HG03095 (cell line): ENCODE results near the gene CCM2L.

Experiments
- ATAC-seq: cut with Tn5 transposase; IDR thresholded peaks from one replicate; pipeline ENCODE4 v1.9.1; 2021; ENCODE audit warnings: moderate library complexity; ENCODE audit not compliant: unreplicated experiment

The CCM2L gene

DNA sequence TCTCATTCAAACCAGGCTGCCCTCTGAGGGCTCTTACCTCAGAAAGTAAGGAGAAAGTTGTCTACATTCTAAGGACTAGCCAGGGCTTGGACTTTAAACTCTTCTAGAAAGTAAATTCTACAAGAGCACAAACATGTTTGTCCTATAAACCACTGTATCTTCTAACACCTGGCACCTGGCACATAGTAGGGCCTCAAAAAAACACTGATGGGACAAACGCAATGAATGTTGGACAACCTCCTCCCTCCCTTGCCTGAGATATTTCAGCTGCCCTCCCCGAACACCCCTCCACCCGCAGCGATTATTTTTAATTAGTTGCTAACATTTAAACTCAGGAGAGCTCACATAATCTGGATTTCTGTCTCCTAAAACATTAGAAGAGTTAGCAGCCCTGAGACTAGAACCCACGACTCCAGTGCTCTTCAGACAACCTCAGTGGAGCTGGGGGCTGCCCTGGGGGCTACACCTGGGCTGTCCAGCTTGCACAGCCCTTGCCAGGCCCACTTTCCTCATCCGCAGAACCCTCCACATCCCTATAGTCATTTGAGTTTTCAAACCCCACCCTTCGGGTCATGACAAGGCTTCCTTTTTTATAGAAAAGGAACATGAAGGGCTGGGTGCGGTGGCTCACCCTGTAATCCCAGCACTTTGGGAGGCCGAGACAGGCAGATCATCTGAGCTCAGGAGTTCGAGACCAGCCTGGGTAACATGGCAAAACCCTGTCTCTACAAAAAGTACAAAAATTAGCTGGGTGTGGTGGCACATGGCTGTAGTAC lies 46.7 kb downstream of the CCM2L start:
- ATAC-seq, result no peak

DNA sequence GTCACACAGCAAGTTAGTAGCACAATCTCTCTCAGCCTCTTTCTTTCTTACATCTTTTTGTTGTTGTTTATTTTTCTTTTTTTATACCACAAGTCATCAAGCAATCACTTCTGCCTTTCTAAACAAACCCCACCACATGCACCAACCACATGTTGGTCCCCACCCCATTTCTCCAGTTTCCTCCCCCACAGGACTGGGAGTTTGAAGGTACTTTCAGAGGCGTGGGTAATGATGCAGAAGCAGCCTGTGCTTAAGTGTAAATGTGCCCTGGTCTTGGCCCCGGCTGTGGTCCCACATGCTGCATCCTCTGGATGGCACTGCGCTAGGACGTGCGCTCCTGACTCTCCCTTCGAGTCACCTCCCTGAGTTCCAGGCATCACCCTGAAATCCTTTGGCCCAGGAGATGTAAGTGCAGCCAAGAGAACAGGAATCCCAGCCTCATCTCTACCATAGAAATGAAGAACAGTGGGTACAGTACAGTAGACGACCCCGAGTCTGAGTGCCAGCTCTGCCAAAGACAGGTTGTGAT lies 47.5 kb downstream of the CCM2L start:
- ATAC-seq, result no peak

DNA sequence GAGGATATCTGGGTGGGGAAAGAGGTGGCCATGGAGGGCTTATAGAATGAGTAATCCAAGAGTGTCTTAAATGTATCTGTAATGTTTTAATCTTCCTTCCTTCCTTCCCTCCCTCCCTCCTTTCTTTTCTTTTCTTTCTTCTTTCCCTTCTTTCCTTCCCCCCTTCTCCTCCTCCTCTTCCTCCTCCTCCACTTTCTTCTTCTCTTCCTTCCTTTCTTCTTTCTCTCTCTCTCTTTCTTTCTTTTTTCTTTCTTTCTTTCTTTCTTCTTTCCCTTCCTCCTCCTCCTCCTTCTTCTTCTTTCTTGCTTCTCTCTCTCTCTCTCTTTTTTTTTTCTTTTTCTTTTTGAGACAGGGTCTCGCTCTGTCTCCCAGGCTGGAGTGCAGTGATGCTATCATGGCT lies 49.0 kb downstream of the CCM2L start:
- no peak for ATAC-seq

DNA sequence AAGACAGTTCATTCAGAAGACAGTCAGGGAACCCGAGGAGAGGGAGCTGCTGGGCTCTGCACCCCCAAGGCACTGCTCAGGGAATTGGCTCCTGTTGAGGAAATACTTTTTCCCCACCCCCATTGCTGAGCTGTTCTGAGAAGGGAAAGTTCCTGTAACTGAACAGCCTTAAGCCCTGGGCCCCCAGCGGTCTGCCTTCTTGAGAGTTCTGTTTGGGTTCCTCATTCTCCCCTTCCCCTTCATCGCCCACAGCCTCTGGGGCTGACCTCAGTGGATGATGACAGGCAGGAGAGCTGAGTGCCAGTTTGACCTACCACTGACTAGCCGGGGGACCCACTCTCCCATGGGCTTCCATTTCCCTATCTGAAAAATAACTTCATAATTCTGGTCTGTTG lies 52.5 kb downstream of the CCM2L start:
- peak; percentile 48 for ATAC-seq

DNA sequence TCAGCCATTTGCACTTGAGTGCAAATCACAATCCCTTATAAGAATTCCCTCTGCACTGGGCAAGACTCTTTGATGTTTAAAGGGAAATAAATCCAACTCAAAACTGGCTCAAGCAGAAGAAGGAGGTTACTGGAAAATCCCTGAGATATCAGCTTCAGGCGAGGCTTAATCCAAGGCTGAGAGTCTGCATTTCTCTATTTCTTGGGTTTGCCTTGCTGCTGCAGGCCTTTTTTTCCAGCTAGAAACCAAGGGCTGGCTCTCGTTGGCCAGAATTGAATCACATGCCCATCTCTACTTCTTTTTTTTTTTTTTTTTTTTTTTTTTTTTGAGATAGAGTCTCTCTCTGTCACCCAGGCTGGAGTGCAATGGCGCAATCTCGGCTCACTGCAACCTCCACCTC lies 53.5 kb downstream of the CCM2L start:
- no peak for ATAC-seq

DNA sequence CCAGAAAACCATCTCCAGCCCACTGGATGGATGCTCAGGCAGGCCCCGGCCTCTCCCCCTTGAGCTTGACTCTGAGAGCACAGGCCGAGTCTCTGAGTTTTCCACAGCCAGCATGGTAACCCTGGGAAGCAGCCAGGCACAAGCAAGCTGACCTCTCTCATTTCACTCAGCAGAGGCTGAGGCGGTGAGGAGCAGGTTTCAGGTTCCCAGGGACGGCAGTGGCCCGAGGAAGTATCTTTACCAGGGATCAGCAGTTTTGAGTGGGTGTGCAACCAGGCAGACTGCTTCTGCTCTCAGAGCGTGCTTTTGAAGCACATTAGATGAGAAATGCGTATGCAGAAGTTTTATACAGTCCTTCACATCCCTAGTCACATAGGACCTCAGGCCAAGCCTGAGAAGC lies 54.4 kb downstream of the CCM2L start:
- ATAC-seq, result no peak

DNA sequence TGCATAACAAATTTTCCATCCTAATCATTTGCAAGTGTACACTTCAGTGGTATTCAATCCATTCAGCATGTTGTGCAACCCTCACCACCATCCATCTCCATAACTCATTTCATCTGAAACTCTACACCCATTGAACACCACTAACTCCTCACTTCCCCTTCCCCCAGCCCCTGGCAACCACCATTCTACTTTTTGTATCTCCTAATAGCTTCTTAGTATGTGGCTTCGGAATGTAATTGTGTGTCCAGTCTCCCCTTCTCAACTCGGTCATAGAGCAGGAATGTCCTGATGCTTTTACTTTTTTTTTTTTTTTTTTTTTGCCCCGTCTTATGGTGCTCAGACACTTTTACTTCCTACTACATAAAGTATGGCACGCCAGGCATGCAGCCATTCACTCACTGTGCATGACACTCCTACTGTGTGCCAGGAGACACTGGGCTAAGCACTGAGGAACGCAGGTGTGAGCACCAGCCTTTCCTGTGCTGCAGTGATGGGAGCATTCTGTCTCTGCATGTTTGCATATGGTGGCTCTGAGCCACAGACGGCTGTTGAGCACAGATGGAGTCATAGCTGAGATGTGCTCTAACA lies 57.1 kb downstream of the CCM2L start:
- no peak for ATAC-seq

DNA sequence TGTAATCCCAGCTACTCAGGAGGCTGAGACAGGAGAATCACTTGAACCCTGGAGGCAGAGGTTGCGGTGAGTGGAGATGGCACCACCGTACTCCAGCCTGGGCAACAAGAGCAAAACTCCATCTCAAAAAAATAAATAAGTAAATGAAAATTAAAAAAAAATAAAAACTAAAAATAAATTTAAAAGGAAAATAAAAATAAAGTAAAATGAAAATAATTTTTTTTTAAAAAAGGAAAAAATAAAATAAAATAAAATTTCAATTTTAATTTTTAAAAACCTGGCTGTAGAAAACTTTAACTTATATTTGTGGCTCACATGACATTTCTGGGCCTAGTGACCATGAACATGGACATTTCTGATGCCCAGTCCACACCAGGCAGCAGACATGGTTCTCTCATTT lies 57.9 kb downstream of the CCM2L start:
- ATAC-seq, result no peak

DNA sequence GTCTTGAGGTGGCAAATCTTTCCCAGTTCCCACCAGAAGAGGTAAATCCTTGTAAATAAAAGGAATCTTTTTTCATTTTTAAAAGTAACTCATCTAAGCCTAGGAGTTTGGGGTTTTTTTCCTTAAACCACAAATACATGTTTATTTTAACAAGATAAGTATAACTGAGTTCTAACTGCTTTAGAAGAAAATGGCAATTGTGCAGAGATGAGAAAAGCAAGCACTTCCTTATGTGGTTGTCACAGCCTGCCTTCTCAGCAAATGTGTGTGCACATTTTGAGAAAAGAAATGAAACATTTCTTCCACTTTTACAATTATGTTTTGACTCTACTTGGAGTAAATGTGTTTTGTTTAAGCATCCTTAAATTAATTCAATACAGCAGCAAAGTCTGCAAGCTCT lies 59.5 kb downstream of the CCM2L start:
- no peak for ATAC-seq

DNA sequence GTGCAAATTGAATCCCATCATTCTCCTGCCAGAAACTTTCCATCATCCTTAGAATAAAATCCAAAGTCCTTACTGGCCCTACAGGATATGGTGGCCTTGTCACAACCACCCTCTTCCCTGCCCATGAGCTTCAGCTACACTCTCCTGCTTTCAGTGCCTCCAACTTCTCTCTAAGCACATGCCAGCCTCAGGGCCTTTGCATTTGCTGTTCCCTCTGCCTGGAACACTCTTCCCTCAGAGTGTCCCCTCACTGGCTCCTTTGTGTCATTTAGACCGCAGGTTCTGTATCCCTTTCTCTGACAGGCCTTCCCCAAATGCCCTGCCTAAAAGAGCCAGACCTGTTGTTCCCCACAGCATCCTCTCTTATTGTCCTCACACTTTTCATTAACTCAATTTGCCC lies 60.0 kb downstream of the CCM2L start:
- ATAC-seq, result no peak

DNA sequence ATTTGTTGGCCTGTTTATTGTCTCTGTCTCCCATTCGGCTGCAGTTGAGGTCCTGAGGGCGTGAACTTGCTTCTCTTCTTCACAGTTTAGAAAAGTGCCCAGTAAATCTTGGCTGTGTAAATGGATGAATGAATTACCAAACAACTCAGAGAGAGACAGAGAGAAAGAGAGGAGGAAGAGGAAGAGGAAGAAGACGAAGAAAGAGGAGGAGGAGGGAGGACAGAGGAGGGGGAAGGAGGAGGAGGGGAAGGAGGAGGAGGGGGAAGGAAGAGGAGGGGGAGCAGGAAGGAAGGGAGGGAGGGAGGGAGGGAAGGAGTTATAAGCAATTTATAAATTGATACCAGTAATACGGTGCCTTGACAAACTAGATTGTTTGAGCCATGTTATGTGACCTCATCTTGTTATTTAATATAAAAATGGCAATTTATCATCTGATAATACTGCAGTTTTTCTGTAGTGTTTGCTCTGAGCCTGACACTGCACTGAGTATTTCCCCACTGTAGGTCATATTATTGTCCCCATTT lies 60.5 kb downstream of the CCM2L start:
- no peak for ATAC-seq

DNA sequence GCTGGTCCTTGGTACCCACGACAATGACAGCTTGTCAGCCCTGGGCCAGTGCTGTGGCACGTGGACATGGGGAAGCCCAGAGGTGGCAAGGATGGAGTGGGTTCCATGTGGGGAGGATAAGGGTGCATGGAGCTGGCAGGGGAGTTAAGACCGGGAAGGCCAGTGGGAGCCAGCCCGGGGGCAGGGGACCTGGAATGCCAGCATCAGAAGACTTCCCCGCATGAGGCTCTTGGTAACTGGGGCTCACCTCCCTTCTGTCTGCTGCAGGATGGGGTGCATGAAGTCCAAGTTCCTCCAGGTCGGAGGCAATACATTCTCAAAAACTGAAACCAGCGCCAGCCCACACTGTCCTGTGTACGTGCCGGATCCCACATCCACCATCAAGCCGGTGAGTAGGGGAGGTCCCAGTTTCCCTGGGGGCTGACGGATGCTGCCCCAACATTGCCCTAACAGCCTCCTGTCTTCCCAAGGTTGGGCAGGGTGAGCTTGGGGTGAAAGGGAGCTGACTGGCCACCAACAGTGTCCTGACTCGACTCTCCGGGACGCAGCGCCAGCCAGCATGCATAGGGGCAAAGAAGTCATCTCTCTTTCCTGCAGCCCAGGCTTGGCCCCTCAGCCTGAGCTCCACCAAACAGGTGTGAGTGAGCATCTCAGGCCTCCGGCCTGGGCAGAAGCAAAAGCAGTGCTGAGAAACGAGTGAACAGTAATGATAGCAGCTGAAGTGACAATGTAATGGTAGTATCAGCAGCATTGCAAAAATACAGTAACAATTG lies 61.3 kb downstream of the CCM2L start:
- ATAC-seq, result no peak

DNA sequence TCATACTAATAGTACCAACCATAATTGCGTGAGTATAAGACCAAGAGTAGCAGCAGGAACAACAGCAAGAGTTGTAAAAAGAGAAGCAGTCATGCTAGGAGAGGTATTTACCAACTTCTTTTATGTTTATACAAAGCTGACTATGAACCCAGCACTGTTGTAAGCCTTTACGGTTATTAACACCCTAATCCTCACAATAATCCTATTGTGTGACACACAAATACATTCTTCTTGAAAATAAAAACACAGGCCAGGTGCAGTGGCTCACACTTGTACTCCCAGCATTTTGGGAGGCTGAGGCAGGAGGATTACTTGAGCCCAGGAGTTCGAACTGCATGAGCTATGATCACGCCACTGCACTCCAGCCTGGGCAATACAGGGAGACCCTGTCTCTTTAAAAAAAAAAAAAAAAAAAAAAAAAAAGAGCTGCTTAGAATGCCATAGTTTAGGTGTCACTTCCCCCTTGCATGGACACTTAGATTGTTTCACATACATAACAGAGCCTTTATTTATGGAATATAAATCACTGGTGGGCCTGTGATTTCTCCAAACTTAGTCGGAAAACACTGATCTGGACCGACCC lies 62.0 kb downstream of the CCM2L start:
- ATAC-seq, result no peak

DNA sequence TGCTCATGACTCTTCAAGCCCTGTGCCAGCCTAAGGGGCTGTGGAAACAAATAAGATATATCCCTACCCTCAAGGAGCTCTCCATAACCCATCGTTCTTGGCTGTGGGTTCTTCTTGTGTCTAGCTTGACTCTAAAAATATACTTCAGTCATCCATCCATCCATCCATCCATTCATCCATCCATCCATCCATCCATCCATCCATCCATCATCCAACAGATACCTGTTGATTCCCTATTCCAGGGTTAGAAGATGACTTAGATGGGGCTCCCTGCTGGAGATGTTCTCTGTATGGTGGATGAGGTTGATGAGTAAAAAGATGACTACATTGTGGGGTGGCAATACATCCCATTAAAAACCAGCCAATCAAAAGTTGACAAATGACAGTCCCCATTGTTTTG lies 65.3 kb downstream of the CCM2L start:
- no peak for ATAC-seq

DNA sequence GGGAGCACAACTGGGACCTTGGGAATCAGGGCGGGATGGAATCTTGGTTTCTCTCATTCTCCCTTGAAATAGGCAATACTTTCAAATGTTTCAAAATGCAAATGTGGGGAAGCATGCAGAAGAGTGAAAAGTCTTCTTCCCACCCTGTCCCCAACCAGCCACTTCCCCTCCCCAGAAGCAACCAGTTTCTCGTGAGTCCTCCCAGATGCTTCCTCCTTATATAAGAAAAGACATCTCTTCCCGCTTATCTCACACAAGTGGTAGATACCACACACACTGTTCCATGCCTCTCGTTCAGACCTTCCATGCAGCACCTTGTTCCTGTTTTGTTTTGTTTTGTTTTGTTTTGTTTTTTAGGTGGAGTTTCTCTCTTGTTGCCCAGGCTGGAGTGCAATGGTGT lies 67.0 kb downstream of the CCM2L start:
- ATAC-seq, result no peak

DNA sequence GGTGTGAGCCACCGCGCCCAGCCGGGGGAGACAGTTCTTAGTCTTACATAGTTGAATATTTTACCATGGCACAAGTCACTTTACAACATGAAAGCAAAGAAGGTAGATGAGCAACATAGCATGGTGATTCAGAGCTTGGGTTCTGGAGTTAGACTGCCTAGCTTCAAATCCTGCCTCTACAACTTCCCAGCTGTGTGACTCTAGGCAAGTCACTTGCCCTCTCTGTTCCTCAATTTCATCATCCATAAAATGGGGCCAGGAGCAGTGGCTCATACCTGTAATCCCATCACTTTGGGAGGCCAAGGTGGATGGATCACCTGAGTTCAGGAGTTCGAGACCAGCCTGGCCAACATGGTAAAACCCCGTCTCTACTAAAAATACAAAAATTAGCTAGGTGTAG lies 68.1 kb downstream of the CCM2L start:
- no peak for ATAC-seq

DNA sequence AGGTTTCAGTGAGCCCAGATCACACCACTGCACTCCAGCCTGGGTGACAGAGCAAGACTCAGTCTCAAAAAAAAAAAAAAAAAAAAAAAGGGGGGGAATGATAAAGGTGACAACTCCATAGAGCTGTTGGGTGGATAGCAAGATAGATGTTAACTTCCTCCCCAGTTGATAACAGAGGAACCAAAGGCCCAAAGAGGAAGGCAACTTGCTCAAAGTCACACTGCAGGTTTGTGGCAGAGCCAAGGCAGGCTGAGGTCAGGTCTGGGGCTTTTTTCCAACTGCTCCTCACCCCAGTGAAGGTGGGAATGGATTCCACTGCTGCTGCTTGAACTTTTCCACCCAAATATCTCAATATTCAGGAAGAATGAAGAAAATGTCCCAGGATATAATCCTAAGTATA lies 68.6 kb downstream of the CCM2L start:
- no peak for ATAC-seq

DNA sequence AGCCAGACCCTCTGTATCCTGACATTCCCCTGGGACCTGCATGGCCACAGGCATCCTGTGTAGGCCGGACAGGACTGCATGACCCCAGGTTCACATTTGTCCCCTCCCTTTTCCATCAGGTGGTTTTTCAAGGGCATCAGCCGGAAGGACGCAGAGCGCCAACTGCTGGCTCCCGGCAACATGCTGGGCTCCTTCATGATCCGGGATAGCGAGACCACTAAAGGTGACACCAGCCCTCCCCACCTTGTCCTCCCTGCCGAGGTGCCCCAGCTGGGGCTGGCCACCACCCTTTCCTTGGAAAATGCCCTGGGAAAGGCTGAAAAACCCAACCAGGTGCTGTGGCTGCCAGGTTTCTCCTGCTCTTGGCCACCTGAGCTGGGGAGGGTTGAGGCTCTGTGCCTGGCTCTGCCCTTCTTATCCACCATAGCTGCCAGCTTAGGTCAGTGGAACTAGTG lies 69.4 kb downstream of the CCM2L start:
- no peak for ATAC-seq

DNA sequence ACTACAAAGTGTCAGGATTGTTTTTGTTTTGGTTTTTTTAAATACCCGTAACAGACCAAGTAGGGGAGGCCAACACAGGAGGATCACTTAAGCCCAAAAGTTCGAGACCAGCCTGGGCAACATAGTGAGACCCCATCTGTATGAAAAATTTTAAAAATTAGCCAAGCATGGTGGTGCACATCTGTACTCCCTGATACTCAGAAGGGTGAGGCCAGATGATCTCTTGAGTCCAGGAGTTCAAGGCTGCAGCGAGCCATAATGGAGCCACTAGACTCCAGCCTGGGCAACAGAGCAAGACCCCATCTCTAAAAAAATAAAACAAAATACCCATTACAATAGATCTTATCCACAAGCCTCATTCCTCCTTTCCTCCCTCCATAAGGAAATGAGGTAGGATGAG lies 70.5 kb downstream of the CCM2L start:
- no peak for ATAC-seq
